HCT116 (cell line): ENCODE data around the gene C10orf105. TPM values are rescaled to one million over a fixed set of nuclear protein-coding genes. Genes with fewer than 3 reads are reported as not detected.

Experiments used
- ATAC-seq: fragments of 200-7000 bp; cut with Tn5 transposase; 2 replicates; pipeline ENCODE4 v1.9.1; 2020; ENCODE audit warnings: mild to moderate bottlenecking, moderate library complexity
- Bru-seq: library from RNA; stranded (reverse); fragments of 400-500 nt; gene quantifications from one replicate; lab custom pipeline; 2021; lab: Mats Ljungman, UMichigan
- BruChase-seq, 2 experiments: library from RNA; stranded (reverse); fragments of 400-500 nt; gene quantifications; one replicate each; lab custom pipeline; 2021; lab: Mats Ljungman, UMichigan
- BruUV-seq: library from RNA; stranded (reverse); fragments of 400-500 nt; replicated peaks from 2 replicates; lab custom pipeline; 2021; lab: Mats Ljungman, UMichigan
- CTCF ChIA-PET: fragments of 300-600 bp; sonication (Branson Sonifier 250); formaldehyde crosslinking; loops from one replicate; lab custom pipeline; 2021; ENCODE audit warnings: antibody characterized with exemption; lab: Charles Lee
- POLR2A ChIA-PET: fragments of 300-600, 350-600 bp; sonication (Branson Sonifier 250); formaldehyde crosslinking; loops from one replicate; lab custom pipeline; 2021; ENCODE audit warnings: antibody characterized with exemption; lab: Charles Lee
- RAD21 ChIA-PET, 2 experiments: fragments of 300-600 bp; sonication (Branson Sonifier 250); formaldehyde crosslinking; loops; one replicate each; lab custom pipeline; 2023; ENCODE audit warnings: low total read pairs in 2 of 2; ENCODE audit not compliant: uncharacterized antibody in 2 of 2, unreplicated experiment in 2 of 2, low non-redundant PET in 1 of 2; lab: Charles Lee
- DNase-seq: peaks from one replicate; pipeline ENCODE4 v3.0.0-alpha.2; 2010; ENCODE audit warnings: low read depth, low spot score
- H2AFZ ChIP-seq: fragments of 200-600 bp; shearing (Covaris generic), sonication (generic); 2 replicates; pipeline ENCODE4 v1.6.1; 2017; ENCODE audit warnings: low read depth, mixed run types, mixed read lengths, antibody characterized with exemption, low read length; ENCODE audit not compliant: poor library complexity, severe bottlenecking
- H3K27ac ChIP-seq: 2 replicates; pipeline ENCODE4 v1.5.1; 2012; ENCODE audit warnings: low read depth, low read length
- H3K27me3 ChIP-seq: fragments of 200-600 bp; sonication (generic); 2 replicates; pipeline ENCODE4 v1.6.1; 2016; ENCODE audit warnings: mixed run types, low read length, mixed read lengths; ENCODE audit not compliant: insufficient read depth
- H3K36me3 ChIP-seq, 2 experiments: fragments of 200-500 bp in 1 of 2; fragments of 200-600 bp in 1 of 2; sonication (Bioruptor generic) in 1 of 2; sonication (generic) in 1 of 2; 2 replicates each; pipeline versions ENCODE4 v1.5.1 to v1.6.1; 2014 to 2016; ENCODE audit warnings: low read length in 2 of 2, inconsistent platforms in 1 of 2, mixed read lengths in 1 of 2, mixed run types in 1 of 2; ENCODE audit not compliant: insufficient read depth in 2 of 2, control insufficient read depth in 1 of 2
- H3K4me1 ChIP-seq, 2 experiments: fragments of 200-600 bp in 1 of 2; sonication (generic) in 1 of 2; 2 replicates each; pipeline versions ENCODE4 v1.5.1 to v1.6.1; 2012 to 2017; ENCODE audit warnings: low read length in 2 of 2, inconsistent platforms in 1 of 2, mild to moderate bottlenecking in 1 of 2, mixed read lengths in 1 of 2, mixed run types in 1 of 2, moderate library complexity in 1 of 2; ENCODE audit not compliant: insufficient read depth in 2 of 2, control insufficient read depth in 1 of 2
- H3K4me2 ChIP-seq: fragments of 200-600 bp; sonication (generic); 2 replicates; pipeline ENCODE4 v1.6.1; 2017; ENCODE audit warnings: mixed run types, low read length, mixed read lengths
- H3K4me3 ChIP-seq, 2 experiments: fragments of 200-600 bp in 1 of 2; sonication (generic) in 1 of 2; replicated peaks in 1 of 2; 2 replicates each; pipeline ENCODE4 v1.5.1; 2011 to 2016; ENCODE audit warnings: low read length in 2 of 2, control low read depth in 1 of 2, low read depth in 1 of 2, mild to moderate bottlenecking in 1 of 2, mixed read lengths in 1 of 2, mixed run types in 1 of 2
- H3K79me2 ChIP-seq: fragments of 200-600 bp; sonication (generic); 2 replicates; pipeline ENCODE4 v1.6.1; 2017; ENCODE audit warnings: mild to moderate bottlenecking, mixed run types, low read length, moderate library complexity, mixed read lengths; ENCODE audit not compliant: insufficient read depth
- H3K9ac ChIP-seq: fragments of 200-600 bp; sonication (generic); 2 replicates; pipeline ENCODE4 v1.6.1; 2016; ENCODE audit warnings: low read length, mixed read lengths
- H3K9me2 ChIP-seq: fragments of 200-600 bp; sonication (generic), shearing (Covaris generic); 2 replicates; pipeline ENCODE4 v1.6.1; 2017; ENCODE audit warnings: mixed run types, mild to moderate bottlenecking, moderate library complexity; ENCODE audit not compliant: insufficient read depth
- H3K9me3 ChIP-seq, 2 experiments: fragments of 200-500 bp in 1 of 2; fragments of 200-600 bp in 1 of 2; sonication (Bioruptor generic) in 1 of 2; sonication (generic) in 1 of 2; 2 replicates each; pipeline ENCODE4 v1.6.1; 2014 to 2017; ENCODE audit warnings: low read length in 2 of 2, mixed read lengths in 2 of 2, inconsistent platforms in 1 of 2, low read depth in 1 of 2, mild to moderate bottlenecking in 1 of 2, mixed run types in 1 of 2, moderate library complexity in 1 of 2; ENCODE audit not compliant: control insufficient read depth in 1 of 2, insufficient read depth in 1 of 2
- H4K20me1 ChIP-seq: fragments of 200-600 bp; sonication (generic), shearing (Covaris generic); 2 replicates; pipeline ENCODE4 v1.6.1; 2017; ENCODE audit warnings: mixed run types, mild to moderate bottlenecking, moderate library complexity; ENCODE audit not compliant: insufficient read depth
- CBX3 ChIP-seq: IDR thresholded peaks from 2 replicates; pipeline ENCODE4 v1.6.1; 2012; ENCODE audit warnings: low read depth
- CEBPB ChIP-seq: IDR thresholded peaks from 2 replicates; pipeline ENCODE4 v1.6.1; 2012; ENCODE audit warnings: low read depth
- FOSL1 ChIP-seq: IDR thresholded peaks from 2 replicates; pipeline ENCODE4 v1.6.1; 2012; ENCODE audit warnings: low read depth
- JUND ChIP-seq: IDR thresholded peaks from 2 replicates; pipeline ENCODE4 v1.6.1; 2012
- MAX ChIP-seq: IDR thresholded peaks from 2 replicates; pipeline ENCODE4 v1.6.1; 2012
- SP1 ChIP-seq: IDR thresholded peaks from 2 replicates; pipeline ENCODE4 v1.6.1; 2012; ENCODE audit warnings: low read depth
- TCF7L2 ChIP-seq: IDR thresholded peaks from 2 replicates; pipeline ENCODE4 v1.7.0; 2011; ENCODE audit warnings: borderline replicate concordance, inconsistent platforms; ENCODE audit not compliant: insufficient read depth, insufficient read length; ENCODE audit errors: extremely low read depth
- YY1 ChIP-seq: IDR thresholded peaks from 2 replicates; pipeline ENCODE4 v1.6.1; 2011; ENCODE audit warnings: low read length, low read depth, moderate library complexity, mild to moderate bottlenecking; ENCODE audit not compliant: insufficient replicate concordance; ENCODE audit errors: extremely low read depth
- intact Hi-C: fragments of 100-400 bp; cut with micrococcal nuclease; formaldehyde crosslinking; loops from 2 replicates; pipeline ENCODE4 v1.10.0; 2022
- long read RNA-seq: library from polyadenylated mRNA; unstranded; transcript quantifications from one replicate; pipeline ENCODE4 v2.0.0, GENCODE V29; 2021; ENCODE audit not compliant: unreplicated experiment
- polyA plus RNA-seq: library from polyadenylated mRNA; unstranded; fragments of >200 nt; gene quantifications from 2 replicates; pipeline ENCODE4 v1.2.1, GENCODE V29; 2012; ENCODE audit warnings: missing spikeins
- total RNA-seq: library from RNA; stranded (reverse); gene quantifications from one replicate; pipeline ENCODE4 v1.2.1, GENCODE V29; 2021; ENCODE audit not compliant: unreplicated experiment

C10orf105 gene
- total RNA-seq (not detected), Bru-seq, nascent RNA (percentile 9 among the genes with signal in this experiment), BruChase-seq, experiment 1, labeled RNA remaining after a 6-hour chase (percentile 11 among the genes with signal in this experiment), BruChase-seq, experiment 2, labeled RNA remaining after a 2-hour chase (percentile 10 among the genes with signal in this experiment)
- 0.04 TPM in 1 of 2 replicates, not detected in the other for polyA plus RNA-seq
- long read RNA-seq = 0 reads

GRCh38 chr10:71719464-71720201, at the start of gene C10orf105:
Gene C10orf105, minus strand, starts transcription at chr10:71719778. Its CDS starts 3,441 bp downstream, at chr10:71716337.
- no TSS peak for BruUV-seq
- no peaks in the 10 kb centered on the region for H3K79me2 ChIP-seq
- no peak for DNase-seq
- TF ChIP-seq CBX3 (no peak), CEBPB (no peak), MAX (no peak), TCF7L2 (no peak), JUND (no peak), SP1 (no peak), YY1 (no peak), FOSL1 (no peak)
- TF ChIP-seq, all 23 proteins: peak for 0
- Histone ChIP-seq H2AFZ (no peak within 1 kb of the TSS), H3K9ac (no peak within 1 kb of the TSS), H4K20me1 (no peaks in the 10 kb centered on the region), H3K4me2 (no peak within 1 kb of the TSS), H3K36me3 (no peaks in the 10 kb centered on the region), H3K4me3 (no peak within 1 kb of the TSS), H3K4me1 (no peaks in the 10 kb centered on the region), H3K9me2 (no peaks in the 10 kb centered on the region), H3K9me3 (no peaks in the 10 kb centered on the region), H3K27ac (no peak within 1 kb of the TSS), H3K27me3 (no peaks in the 10 kb centered on the region)
- ChIA-PET CTCF (interaction anchor here (1.2 to 1.5 kb wide), 4 partner anchors 10 to 23 kb away, joined by 3 to 4 read pairs (median 4); no protein-coding TSS in a partner anchor), RAD21 (no interaction called here), POLR2A (no interaction called here)
- intact Hi-C loops = no loop called here
- ATAC-seq = no peak
